GM10266 (cell line): ENCODE data around the gene SLC47A2.
"Not testable (repeated sequence)": the region's sequence is repeated elsewhere in the genome, so short reads cannot be mapped to it uniquely, and the experiment has no call there.

Experiments
- DNase-seq: peaks from one replicate; pipeline ENCODE4 v3.0.0; 2012; ENCODE audit errors: extremely low spot score
- TF ChIP-seq, protein P1 (sequence below): IDR thresholded peaks from 2 replicates; pipeline ENCODE4 v1.5.1; 2012; ENCODE audit warnings: mild to moderate bottlenecking, low read depth; ENCODE audit not compliant: control insufficient read depth, insufficient read depth; ENCODE audit errors: missing control alignments

SLC47A2 gene, protein sequence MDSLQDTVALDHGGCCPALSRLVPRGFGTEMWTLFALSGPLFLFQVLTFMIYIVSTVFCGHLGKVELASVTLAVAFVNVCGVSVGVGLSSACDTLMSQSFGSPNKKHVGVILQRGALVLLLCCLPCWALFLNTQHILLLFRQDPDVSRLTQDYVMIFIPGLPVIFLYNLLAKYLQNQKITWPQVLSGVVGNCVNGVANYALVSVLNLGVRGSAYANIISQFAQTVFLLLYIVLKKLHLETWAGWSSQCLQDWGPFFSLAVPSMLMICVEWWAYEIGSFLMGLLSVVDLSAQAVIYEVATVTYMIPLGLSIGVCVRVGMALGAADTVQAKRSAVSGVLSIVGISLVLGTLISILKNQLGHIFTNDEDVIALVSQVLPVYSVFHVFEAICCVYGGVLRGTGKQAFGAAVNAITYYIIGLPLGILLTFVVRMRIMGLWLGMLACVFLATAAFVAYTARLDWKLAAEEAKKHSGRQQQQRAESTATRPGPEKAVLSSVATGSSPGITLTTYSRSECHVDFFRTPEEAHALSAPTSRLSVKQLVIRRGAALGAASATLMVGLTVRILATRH

GRCh38 chr17:19716108-19717030 lies at the start of gene SLC47A2:
SLC47A2 (minus strand) TSS chr17:19716584; CDS start chr17:19716555, 29 bp downstream.
- TF ChIP-seq, protein P1, sequence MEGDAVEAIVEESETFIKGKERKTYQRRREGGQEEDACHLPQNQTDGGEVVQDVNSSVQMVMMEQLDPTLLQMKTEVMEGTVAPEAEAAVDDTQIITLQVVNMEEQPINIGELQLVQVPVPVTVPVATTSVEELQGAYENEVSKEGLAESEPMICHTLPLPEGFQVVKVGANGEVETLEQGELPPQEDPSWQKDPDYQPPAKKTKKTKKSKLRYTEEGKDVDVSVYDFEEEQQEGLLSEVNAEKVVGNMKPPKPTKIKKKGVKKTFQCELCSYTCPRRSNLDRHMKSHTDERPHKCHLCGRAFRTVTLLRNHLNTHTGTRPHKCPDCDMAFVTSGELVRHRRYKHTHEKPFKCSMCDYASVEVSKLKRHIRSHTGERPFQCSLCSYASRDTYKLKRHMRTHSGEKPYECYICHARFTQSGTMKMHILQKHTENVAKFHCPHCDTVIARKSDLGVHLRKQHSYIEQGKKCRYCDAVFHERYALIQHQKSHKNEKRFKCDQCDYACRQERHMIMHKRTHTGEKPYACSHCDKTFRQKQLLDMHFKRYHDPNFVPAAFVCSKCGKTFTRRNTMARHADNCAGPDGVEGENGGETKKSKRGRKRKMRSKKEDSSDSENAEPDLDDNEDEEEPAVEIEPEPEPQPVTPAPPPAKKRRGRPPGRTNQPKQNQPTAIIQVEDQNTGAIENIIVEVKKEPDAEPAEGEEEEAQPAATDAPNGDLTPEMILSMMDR = no peak
- DNase-seq = no peak

GRCh38 chr17:19766016-19766415 lies 49.6 kb upstream of the SLC47A2 start:
- DNase-seq = no peak
- TF ChIP-seq, protein P1 = no peak

DNA sequence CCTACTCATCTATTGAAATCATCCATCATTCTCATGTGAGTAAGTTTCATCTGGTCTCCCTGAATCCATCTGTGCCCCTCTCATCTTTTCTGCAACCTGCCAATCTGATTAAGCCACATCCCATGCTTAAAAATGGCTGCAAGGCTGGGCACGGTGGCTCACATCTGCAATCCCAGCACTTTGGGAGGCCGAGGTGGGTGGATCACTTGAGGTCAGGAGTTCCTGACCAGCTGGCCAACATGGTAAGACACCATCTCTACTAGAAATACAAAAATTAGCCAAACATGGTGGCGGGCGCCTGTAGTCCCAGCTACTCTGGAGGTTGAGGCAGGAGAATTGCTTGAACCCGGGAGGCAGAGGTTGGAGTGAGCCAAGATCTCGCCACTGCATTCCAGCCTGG lies 47.6 kb upstream of the SLC47A2 start:
- not testable (repeated sequence) for DNase-seq

- TF ChIP-seq, protein P1 = no peak
- no peak for DNase-seq
Observed at GRCh38 chr17:19763416-19763815, 47.0 kb upstream of the SLC47A2 start.

DNA sequence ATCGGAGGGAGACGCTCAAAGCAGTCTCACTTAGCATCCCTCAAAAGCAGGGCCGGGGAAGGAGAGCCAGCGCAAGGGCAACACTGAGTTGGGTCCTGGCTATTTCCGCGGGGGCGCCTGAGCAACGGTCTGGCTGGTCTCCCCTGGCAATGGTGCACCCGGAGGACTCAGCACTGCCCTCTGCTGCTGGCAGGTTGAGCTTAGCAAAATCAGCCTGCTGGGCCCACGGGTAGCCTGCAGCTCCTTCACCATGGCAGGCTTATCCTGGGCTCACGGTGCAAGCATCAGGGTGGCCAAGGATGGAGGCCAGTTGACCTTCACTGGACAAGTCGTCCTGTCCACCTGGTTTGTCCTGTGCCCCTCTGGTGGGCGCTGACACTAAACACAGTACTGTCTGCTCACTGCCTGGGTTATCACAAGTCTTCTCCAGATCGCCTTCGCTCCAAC lies 46.2 kb upstream of the SLC47A2 start:
- DNase-seq = peak; percentile 78
- TF ChIP-seq, protein P1 = peak; percentile 81

- TF ChIP-seq, protein P1 = no peak
- DNase-seq = no peak
Observed at GRCh38 chr17:19760746-19761145, 44.4 kb upstream of the SLC47A2 start.

- TF ChIP-seq, protein P1 = no peak
- DNase-seq = no peak
Observed at GRCh38 chr17:19759568-19760549, 43.5 kb upstream of the SLC47A2 start.
